ENCODE data around the gene KLF7. TPM values are rescaled to one million over a fixed set of nuclear protein-coding genes. Genes with fewer than 3 reads are reported as not detected.

KLF7 gene
- total RNA-seq, 2 experiments from 2014 or later: 90.1 to 96.9 TPM

DNA sequence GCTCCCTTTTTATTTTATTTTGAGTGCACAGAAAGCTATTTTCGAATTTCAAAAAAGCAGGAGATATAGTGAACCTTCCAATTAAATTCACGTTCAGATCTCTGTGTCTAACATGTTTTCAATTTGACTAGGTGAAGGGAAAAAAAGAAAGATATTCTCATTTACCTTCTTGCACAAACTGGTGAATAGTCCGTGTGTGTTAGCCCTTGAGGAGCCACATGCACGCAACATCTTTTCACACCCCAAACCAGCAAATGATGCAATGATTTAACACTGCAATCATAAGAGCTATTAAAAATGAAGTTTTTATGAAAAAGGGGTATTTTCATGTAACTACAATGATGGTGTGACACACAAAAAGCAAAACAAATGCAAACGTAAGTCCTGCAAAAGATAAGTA is 116.6 kb downstream of the KLF7 start:
- DNase-seq (no peak), ATAC-seq (ENCODE audit: poor library complexity) (no peak)
- TF ChIP-seq, protein P1, sequence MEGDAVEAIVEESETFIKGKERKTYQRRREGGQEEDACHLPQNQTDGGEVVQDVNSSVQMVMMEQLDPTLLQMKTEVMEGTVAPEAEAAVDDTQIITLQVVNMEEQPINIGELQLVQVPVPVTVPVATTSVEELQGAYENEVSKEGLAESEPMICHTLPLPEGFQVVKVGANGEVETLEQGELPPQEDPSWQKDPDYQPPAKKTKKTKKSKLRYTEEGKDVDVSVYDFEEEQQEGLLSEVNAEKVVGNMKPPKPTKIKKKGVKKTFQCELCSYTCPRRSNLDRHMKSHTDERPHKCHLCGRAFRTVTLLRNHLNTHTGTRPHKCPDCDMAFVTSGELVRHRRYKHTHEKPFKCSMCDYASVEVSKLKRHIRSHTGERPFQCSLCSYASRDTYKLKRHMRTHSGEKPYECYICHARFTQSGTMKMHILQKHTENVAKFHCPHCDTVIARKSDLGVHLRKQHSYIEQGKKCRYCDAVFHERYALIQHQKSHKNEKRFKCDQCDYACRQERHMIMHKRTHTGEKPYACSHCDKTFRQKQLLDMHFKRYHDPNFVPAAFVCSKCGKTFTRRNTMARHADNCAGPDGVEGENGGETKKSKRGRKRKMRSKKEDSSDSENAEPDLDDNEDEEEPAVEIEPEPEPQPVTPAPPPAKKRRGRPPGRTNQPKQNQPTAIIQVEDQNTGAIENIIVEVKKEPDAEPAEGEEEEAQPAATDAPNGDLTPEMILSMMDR (IDR thresholded peaks at IDR 0.05): no peak
- Mint-ChIP-seq H3K4me3 (no peak overlapping the region), H3K27me3 (no peaks in the 10 kb centered on the region), H3K4me1 (ENCODE audit: low read depth) (peaks cover 10% of the 10 kb centered on the region), H3K9me3 (no peaks in the 10 kb centered on the region), H3K36me3 (ENCODE audit: low read depth) (no peaks in the 10 kb centered on the region), H3K27ac (no peak overlapping the region)
- ChIA-PET POLR2A (interaction anchor here (0.6 to 1.5 kb wide), 3 partner anchors 95 to 190 kb away, joined by 3 to 12 read pairs (median 3); partner anchors contain the start of gene KLF7), CTCF (no interaction called here)
- intact Hi-C loops (cut with DNase I, micrococcal nuclease): loop anchor here in 1 of 2 experiments (2.0 to 5.0 kb wide), 2 partner anchors 118 to 303 kb away; no protein-coding TSS in a partner anchor
- no peak overlapping the region for H3K27ac ChIP-seq (ENCODE audit: low read depth in 1 of 2, low read length in 2 of 2)
- H3K4me3 ChIP-seq (ENCODE audit: low read length): no peak overlapping the region
- no peaks in the 10 kb centered on the region for H3K9me3 ChIP-seq (ENCODE audit: control insufficient read depth in 1 of 2, insufficient read depth in 1 of 2, low read length in 2 of 2)
- H3K36me3 ChIP-seq (ENCODE audit: insufficient read depth, low read length): no peaks in the 10 kb centered on the region
- no peaks in the 10 kb centered on the region for H3K27me3 ChIP-seq (ENCODE audit: control insufficient read depth in 1 of 2, insufficient read depth in 2 of 2, low read length in 2 of 2)
- peaks cover 6% of the 10 kb centered on the region for H3K4me1 ChIP-seq (ENCODE audit: insufficient read depth, low read length)

DNA sequence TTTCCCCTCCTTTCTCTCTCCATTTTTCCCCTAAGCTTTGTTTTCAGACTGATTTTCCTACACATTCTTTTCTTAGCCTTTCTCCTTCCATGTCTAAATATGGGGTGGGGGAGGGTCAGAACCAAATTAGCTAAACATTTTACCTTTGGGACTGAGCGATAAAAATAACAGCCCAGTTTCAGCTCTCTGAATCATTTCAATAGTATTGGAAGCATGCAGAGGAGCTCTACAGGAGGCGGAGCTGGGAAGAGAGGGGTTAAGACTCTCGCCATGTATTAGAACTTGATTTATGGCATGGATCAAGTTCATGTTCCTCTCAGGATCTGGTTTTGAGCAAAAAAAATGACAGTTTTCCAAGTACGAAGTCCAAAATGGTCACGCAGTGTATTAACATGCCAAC is 117.3 kb downstream of the KLF7 start:
- no peak for ATAC-seq (ENCODE audit: poor library complexity)
- POLR2A ChIA-PET: interaction anchor here (0.6 to 1.5 kb wide), 2 partner anchors 117 to 191 kb away, joined by 3 to 12 read pairs; partner anchors contain the start of gene KLF7

DNA sequence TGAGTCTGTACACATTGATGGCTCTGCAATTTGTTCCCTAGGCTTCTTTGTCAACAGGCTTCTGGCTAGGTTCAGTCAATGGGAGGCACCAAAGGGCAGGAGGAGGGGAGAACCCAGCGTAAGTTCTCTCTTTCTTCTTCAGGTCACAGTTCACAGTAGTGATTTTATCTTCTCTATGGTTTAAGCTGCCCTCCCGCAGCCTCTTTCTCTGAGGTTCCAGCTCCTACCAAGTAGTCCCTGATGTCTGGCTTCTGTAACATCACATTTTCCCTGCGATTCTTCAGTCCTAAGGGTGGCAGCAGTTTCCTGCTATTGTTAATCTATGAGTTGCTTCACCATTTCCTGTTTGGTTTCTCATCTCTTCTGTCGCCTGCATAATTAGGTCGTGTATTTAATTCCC is 119.0 kb downstream of the KLF7 start:
- peaks cover 10% of the 10 kb centered on the region for H3K4me1 Mint-ChIP-seq (ENCODE audit: low read depth)
- H3K4me3 ChIP-seq (ENCODE audit: low read length): no peak overlapping the region
- no peaks in the 10 kb centered on the region for H3K9me3 Mint-ChIP-seq
- DNase-seq (peak in 11 of 14 experiments; percentile 3 to 70 (median 12)), ATAC-seq (ENCODE audit: poor library complexity) (peak; percentile 86)
- H3K36me3 ChIP-seq (ENCODE audit: insufficient read depth, low read length): no peaks in the 10 kb centered on the region
- no peak overlapping the region for H3K4me3 Mint-ChIP-seq
- TF ChIP-seq, protein P1 (IDR thresholded peaks at IDR 0.05): peak; percentile 63
- H3K27me3 Mint-ChIP-seq: no peaks in the 10 kb centered on the region
- H3K9me3 ChIP-seq (ENCODE audit: control insufficient read depth in 1 of 2, insufficient read depth in 1 of 2, low read length in 2 of 2): no peaks in the 10 kb centered on the region
- no peaks in the 10 kb centered on the region for H3K27me3 ChIP-seq (ENCODE audit: control insufficient read depth in 1 of 2, insufficient read depth in 2 of 2, low read length in 2 of 2)
- intact Hi-C loops (cut with DNase I, micrococcal nuclease): loop anchor here (1.0 to 5.0 kb wide), 3 partner anchors 306 to 428 kb away; no protein-coding TSS in a partner anchor
- CTCF ChIA-PET: interaction anchor here (0.8 to 1.1 kb wide), 2 partner anchors 9 to 95 kb away, joined by 3 read pairs; no protein-coding TSS in a partner anchor
- H3K27ac ChIP-seq (ENCODE audit: low read depth in 1 of 2, low read length in 2 of 2): no peak overlapping the region
- no peak overlapping the region for H3K27ac Mint-ChIP-seq
- peaks cover 6% of the 10 kb centered on the region for H3K4me1 ChIP-seq (ENCODE audit: insufficient read depth, low read length)
- POLR2A ChIA-PET: interaction anchor here (1.3 to 1.7 kb wide), 2 partner anchors 16 to 119 kb away, joined by 3 to 11 read pairs; partner anchors contain the start of gene KLF7
- H3K36me3 Mint-ChIP-seq (ENCODE audit: low read depth): no peaks in the 10 kb centered on the region

More for the DNA sequence above, 117.3 kb downstream of the KLF7 start:
- TF ChIP-seq, protein P1 (IDR thresholded peaks at IDR 0.05): no peak
- Mint-ChIP-seq H3K36me3 (ENCODE audit: low read depth) (no peaks in the 10 kb centered on the region), H3K27me3 (no peaks in the 10 kb centered on the region), H3K9me3 (no peaks in the 10 kb centered on the region), H3K27ac (no peak overlapping the region), H3K4me3 (no peak overlapping the region), H3K4me1 (ENCODE audit: low read depth) (peaks cover 10% of the 10 kb centered on the region)
- Histone ChIP-seq H3K27ac (ENCODE audit: low read depth in 1 of 2, low read length in 2 of 2) (no peak overlapping the region), H3K9me3 (ENCODE audit: control insufficient read depth in 1 of 2, insufficient read depth in 1 of 2, low read length in 2 of 2) (no peaks in the 10 kb centered on the region), H3K27me3 (ENCODE audit: control insufficient read depth in 1 of 2, insufficient read depth in 2 of 2, low read length in 2 of 2) (no peaks in the 10 kb centered on the region), H3K4me3 (ENCODE audit: low read length) (no peak overlapping the region), H3K4me1 (ENCODE audit: insufficient read depth, low read length) (peaks cover 6% of the 10 kb centered on the region), H3K36me3 (ENCODE audit: insufficient read depth, low read length) (no peaks in the 10 kb centered on the region)
- intact Hi-C loops (cut with DNase I, micrococcal nuclease): loop anchor here in 1 of 2 experiments (2.0 to 5.0 kb wide), 2 partner anchors 118 to 304 kb away; no protein-coding TSS in a partner anchor
- CTCF ChIA-PET: interaction anchor here (1.2 kb wide), 1 partner anchor 16 kb away, joined by 3 read pairs; no protein-coding TSS in a partner anchor
- no peak for DNase-seq
